ENCODE results near the gene DOCK2. TPM values are rescaled to one million over a fixed set of nuclear protein-coding genes. Genes with fewer than 3 reads are reported as not detected.

DOCK2 gene
- total and polyA plus RNA-seq, 2 donors (not counting 3 experiments of a cell fraction or from before 2014, with no cell fraction given), result 0.62 to 4.8 TPM

- BruUV-seq (replicated peaks), result no TSS peak
- intact Hi-C loops (cut with micrococcal nuclease), result no loop called here
- H3K4me2 ChIP-seq (ENCODE audit: insufficient read depth, low read length), result no peak overlapping the region
- H2AFZ ChIP-seq (ENCODE audit: low read depth, low read length), result no peak overlapping the region
- dilution Hi-C loops (cut with MboI; ENCODE audit: extremely low pct_ligation_motif_present, low sequenced_read_pairs), result no loop called here
- no peaks in the 10 kb centered on the region for H3K36me3 ChIP-seq (ENCODE audit: control insufficient read depth in 2 of 2, extremely low read depth in 1 of 2, insufficient read depth in 2 of 2, low read length in 2 of 2)
- H3K9me1 ChIP-seq (replicated peaks; ENCODE audit: control insufficient read depth, extremely low read depth, insufficient read depth, low read length), result no peaks in the 10 kb centered on the region
- POLR2A ChIA-PET, result no interaction called here
- H3K27ac ChIP-seq (ENCODE audit: insufficient read depth, low read depth, low read length), result no peak overlapping the region
- DNase-seq (ENCODE audit: low read depth, low spot score), result no peak
- no peak for TF ChIP-seq EZH2 (IDR thresholded peaks at IDR 0.05; ENCODE audit: borderline replicate concordance, low read depth, low read length, severe bottlenecking)
- no peak for TF ChIP-seq CTCF (IDR thresholded peaks at IDR 0.05; ENCODE audit: extremely low read depth in 1 of 2, insufficient read depth in 1 of 2, low read depth in 1 of 2, low read length in 2 of 2)
- TF ChIP-seq FOS (IDR thresholded peaks at IDR 0.05; ENCODE audit: borderline replicate concordance, insufficient read depth, low read length), result no peak
- no peak for TF ChIP-seq POLR2A (IDR thresholded peaks at IDR 0.05; ENCODE audit: low read depth, low read length)
- TF ChIP-seq GATA2 (IDR thresholded peaks at IDR 0.05; ENCODE audit: insufficient read depth, insufficient read length, low read depth, low read length), result no peak
- TF ChIP-seq JUN (IDR thresholded peaks at IDR 0.05; ENCODE audit: borderline replicate concordance, insufficient read depth, insufficient read length, low read depth), result no peak
- no peak for TF ChIP-seq MAX (IDR thresholded peaks at IDR 0.05; ENCODE audit: insufficient read depth, insufficient read length)
- TF ChIP-seq MYC (IDR thresholded peaks at IDR 0.05; ENCODE audit: low read depth, low read length), result no peak
- no peak for TF ChIP-seq POLR2AphosphoS5 (IDR thresholded peaks at IDR 0.05; ENCODE audit: insufficient read depth, low read depth, low read length)
- no peak for FAIRE-seq
- CTCF ChIA-PET, result no interaction called here
- H3K27me3 ChIP-seq (ENCODE audit: control insufficient read depth in 2 of 2, insufficient read depth in 2 of 2, low read length in 2 of 2), result no peaks in the 10 kb centered on the region
- no peak overlapping the region for H3K9ac ChIP-seq (replicated peaks; ENCODE audit: extremely low read depth, insufficient read depth, low read length)
- no peak overlapping the region for H3K4me3 ChIP-seq (replicated peaks in 1 of 3; ENCODE audit: insufficient read depth in 1 of 3, low read depth in 1 of 3, low read length in 3 of 3)
- peaks cover 13% of the 10 kb centered on the region for H3K4me1 ChIP-seq (ENCODE audit: control insufficient read depth, extremely low read depth, insufficient read depth, low read length)
- H3K9me3 ChIP-seq (replicated peaks; ENCODE audit: control insufficient read depth, insufficient read depth, low read length), result no peaks in the 10 kb centered on the region
- no peaks in the 10 kb centered on the region for H3K79me2 ChIP-seq (ENCODE audit: control insufficient read depth, insufficient read depth, low read length)
- no peaks in the 10 kb centered on the region for H4K20me1 ChIP-seq (replicated peaks; ENCODE audit: control insufficient read depth, extremely low read depth, insufficient read depth, low read length)
Observed at GRCh38 chr5:169648725-169649310, 11.7 kb downstream of the DOCK2 start.
